ENCODE results near the gene TNFRSF18.

TNFRSF18 gene

DNA sequence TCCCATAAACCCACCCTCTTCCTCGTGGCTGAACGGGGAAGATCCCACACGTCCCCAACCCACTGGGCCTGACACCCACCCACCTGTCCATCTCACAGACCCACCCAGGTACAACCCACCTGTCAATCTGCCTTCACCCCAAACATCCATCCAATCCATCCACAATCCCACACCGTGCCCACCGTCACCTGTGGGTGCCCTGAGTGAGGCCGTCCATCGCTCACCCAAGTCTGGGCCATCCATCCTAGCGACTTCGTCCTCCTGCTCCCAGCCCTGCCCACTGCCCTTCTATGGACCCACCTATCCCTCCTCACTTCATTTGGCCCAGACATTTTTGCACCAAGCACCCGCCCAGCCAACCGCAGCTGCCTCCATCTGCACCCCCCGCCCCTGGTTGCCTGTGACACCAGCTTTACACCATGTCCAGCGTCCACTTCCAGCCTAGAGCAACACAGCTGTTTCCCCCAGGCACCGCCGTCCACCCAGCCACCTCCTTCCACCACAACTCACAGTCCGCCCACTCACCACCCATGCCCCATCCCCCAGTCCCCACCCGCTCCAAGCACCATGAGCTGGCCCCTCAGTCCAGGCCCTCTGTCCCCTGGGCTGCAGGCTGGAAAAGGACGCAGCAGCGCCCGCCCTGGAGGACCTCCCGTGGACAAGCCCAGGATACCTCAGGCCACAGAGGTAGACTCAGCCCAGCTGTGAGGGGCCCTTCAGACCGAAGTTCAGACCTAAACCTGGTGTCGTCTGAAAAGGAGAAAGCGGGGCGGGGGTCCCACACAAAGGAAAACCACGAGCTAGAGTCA, 25.1 kb downstream of the TNFRSF18 start:
- Histone ChIP-seq H3K4me3 (ENCODE audit: low read depth in 1 of 2, low read length in 2 of 2) (no peak overlapping the region), H3K36me3 (ENCODE audit: insufficient read depth, low read length) (no peaks in the 10 kb centered on the region), H3K79me2 (ENCODE audit: insufficient read depth, low read length) (no peaks in the 10 kb centered on the region), H3K9me3 (ENCODE audit: insufficient read depth, low read length, severe bottlenecking) (no peaks in the 10 kb centered on the region), H3K4me1 (ENCODE audit: insufficient read depth, low read length) (no peaks in the 10 kb centered on the region), H3K4me2 (ENCODE audit: insufficient read depth, low read length) (no peak overlapping the region), H2AFZ (ENCODE audit: low read depth, low read length) (no peak overlapping the region), H3K27me3 (ENCODE audit: insufficient read depth, low read length, poor library complexity) (no peaks in the 10 kb centered on the region), H3K9ac (ENCODE audit: low read depth, low read length) (no peak overlapping the region), H3K27ac (ENCODE audit: low read length) (no peak overlapping the region), H4K20me1 (ENCODE audit: insufficient read depth, low read length) (no peaks in the 10 kb centered on the region; the same call in 1 of the 2 replicates)
- DNase-seq (no peak), ATAC-seq (ENCODE audit: insufficient read depth, low read depth) (no peak)
- TF ChIP-seq EZH2 (IDR thresholded peaks at IDR 0.05; ENCODE audit: borderline replicate concordance, low read depth, low read length, severe bottlenecking) (no peak), CTCF (IDR thresholded peaks at IDR 0.05; ENCODE audit: borderline replicate concordance, extremely low read depth, low read length, poor library complexity, severe bottlenecking) (no peak)

DNA sequence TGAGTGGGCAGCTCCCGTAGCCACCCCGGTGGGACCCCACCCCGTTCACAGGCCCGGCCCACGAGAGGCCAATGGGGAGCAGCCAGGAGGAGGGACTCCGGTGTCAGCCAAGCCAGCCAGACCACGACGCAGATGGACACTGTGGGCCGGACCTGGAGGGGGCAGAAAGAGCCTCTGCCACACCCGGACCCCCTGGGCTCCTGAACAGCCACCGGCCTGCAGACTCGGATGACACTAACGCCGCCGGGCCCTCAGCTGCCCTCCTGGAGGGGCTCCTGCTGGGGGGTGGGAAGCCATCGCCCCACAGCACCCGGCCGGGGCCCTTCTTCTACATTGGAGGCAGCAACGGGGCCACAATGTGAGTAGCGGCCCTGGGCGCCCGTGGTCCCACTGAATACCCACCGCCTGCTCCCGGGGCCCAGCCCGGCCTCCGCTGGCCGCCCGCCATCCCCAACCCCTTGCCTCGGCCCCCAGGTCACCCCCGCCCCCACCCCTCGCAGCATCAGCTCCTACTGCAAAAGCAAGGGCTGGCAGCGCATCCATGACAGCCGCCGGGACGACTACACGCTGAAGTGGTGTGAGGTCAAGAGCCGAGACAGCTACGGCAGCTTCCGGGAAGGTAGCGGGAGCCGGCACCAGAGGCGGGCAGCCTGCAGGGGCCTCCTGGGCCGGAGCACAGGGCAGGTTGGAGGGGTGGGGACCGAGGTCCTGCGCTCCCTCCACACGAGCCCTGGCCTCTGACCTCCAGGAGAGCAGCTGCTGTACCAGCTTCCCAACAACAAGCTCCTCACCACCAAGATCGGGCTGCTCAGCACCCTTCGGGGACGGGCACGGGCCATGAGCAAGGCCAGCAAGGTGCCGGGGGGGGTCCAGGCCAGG, 26.2 kb downstream of the TNFRSF18 start:
- Histone ChIP-seq H3K4me2 (ENCODE audit: insufficient read depth, low read length) (no peak overlapping the region), H3K79me2 (ENCODE audit: insufficient read depth, low read length) (no peaks in the 10 kb centered on the region), H3K9me3 (ENCODE audit: insufficient read depth, low read length, severe bottlenecking) (no peaks in the 10 kb centered on the region), H3K4me1 (ENCODE audit: insufficient read depth, low read length) (no peaks in the 10 kb centered on the region), H3K36me3 (ENCODE audit: insufficient read depth, low read length) (no peaks in the 10 kb centered on the region), H4K20me1 (ENCODE audit: insufficient read depth, low read length) (no peaks in the 10 kb centered on the region; the same call in 1 of the 2 replicates), H2AFZ (ENCODE audit: low read depth, low read length) (no peak overlapping the region), H3K27ac (ENCODE audit: low read length) (no peak overlapping the region), H3K4me3 (ENCODE audit: low read depth in 1 of 2, low read length in 2 of 2) (no peak overlapping the region), H3K9ac (ENCODE audit: low read depth, low read length) (no peak overlapping the region), H3K27me3 (ENCODE audit: insufficient read depth, low read length, poor library complexity) (no peaks in the 10 kb centered on the region)
- TF ChIP-seq EZH2 (IDR thresholded peaks at IDR 0.05; ENCODE audit: borderline replicate concordance, low read depth, low read length, severe bottlenecking) (no peak), CTCF (IDR thresholded peaks at IDR 0.05; ENCODE audit: borderline replicate concordance, extremely low read depth, low read length, poor library complexity, severe bottlenecking) (no peak)
- ATAC-seq (ENCODE audit: insufficient read depth, low read depth) (no peak), DNase-seq (no peak)

DNA sequence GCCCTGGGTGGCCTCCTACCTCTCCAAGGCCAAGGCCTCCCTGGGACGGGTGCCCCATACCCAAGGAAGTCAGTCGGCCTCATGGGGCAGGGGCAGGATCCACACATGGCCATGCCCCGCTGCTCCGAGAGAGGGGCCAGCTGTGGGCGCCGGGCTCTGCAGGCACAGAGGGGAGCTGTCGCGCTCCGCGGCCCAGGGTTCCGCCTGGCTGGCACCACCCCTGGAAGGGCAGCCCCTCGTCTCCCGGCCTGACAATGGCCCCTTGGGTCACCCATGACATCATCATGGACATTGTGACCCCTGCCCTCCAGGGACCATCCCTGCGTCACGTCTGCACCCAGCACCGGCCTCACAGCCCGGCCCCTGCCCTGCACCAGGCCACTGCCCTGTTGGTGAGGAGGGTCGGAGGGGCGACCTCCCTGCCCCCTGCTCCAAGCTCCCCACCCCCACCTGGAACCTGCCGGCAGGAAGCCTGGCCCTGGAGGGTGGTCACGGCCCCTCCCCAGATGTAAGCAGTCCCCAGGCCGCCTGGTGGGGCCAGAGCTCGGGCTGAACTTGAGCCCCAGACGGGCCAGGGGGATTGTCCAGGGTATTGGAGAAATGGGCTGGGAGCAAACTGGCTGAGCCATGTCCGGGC, 26.9 kb downstream of the TNFRSF18 start:
- Histone ChIP-seq H3K36me3 (ENCODE audit: insufficient read depth, low read length) (no peaks in the 10 kb centered on the region), H3K9ac (ENCODE audit: low read depth, low read length) (no peak overlapping the region), H3K79me2 (ENCODE audit: insufficient read depth, low read length) (no peaks in the 10 kb centered on the region), H3K4me2 (ENCODE audit: insufficient read depth, low read length) (no peak overlapping the region), H3K27me3 (ENCODE audit: insufficient read depth, low read length, poor library complexity) (no peaks in the 10 kb centered on the region), H3K27ac (ENCODE audit: low read length) (no peak overlapping the region), H3K9me3 (ENCODE audit: insufficient read depth, low read length, severe bottlenecking) (no peaks in the 10 kb centered on the region), H3K4me3 (ENCODE audit: low read depth in 1 of 2, low read length in 2 of 2) (no peak overlapping the region), H3K4me1 (ENCODE audit: insufficient read depth, low read length) (no peaks in the 10 kb centered on the region), H4K20me1 (ENCODE audit: insufficient read depth, low read length) (no peaks in the 10 kb centered on the region; the same call in 1 of the 2 replicates), H2AFZ (ENCODE audit: low read depth, low read length) (no peak overlapping the region)
- TF ChIP-seq EZH2 (IDR thresholded peaks at IDR 0.05; ENCODE audit: borderline replicate concordance, low read depth, low read length, severe bottlenecking) (no peak), CTCF (IDR thresholded peaks at IDR 0.05; ENCODE audit: borderline replicate concordance, extremely low read depth, low read length, poor library complexity, severe bottlenecking) (no peak)
- no peak for DNase-seq
- no peak for ATAC-seq (ENCODE audit: insufficient read depth, low read depth)
